WTC11 (cell line): ENCODE data around the gene CCDC182. TPM values are rescaled to one million over a fixed set of nuclear protein-coding genes. Genes with fewer than 3 reads are reported as not detected.

Source experiments
- ATAC-seq: fragments of 200-7000 bp; cut with Tn5 transposase; 2 replicates; pipeline ENCODE4 v1.10.0; 2021; ENCODE audit warnings: mild to moderate bottlenecking, moderate library complexity
- CTCF ChIA-PET: fragments of 300-600 bp; sonication (Branson Sonifier 250); formaldehyde crosslinking; loops from one replicate; lab custom pipeline; 2021; ENCODE audit warnings: antibody characterized with exemption; lab: Charles Lee
- POLR2A ChIA-PET: fragments of 350-600 bp; sonication (Branson Sonifier 250); formaldehyde crosslinking; loops from one replicate; lab custom pipeline; 2021; ENCODE audit warnings: antibody characterized with exemption; lab: Charles Lee
- DNase-seq: peaks from one replicate; pipeline ENCODE4 v3.0.0; 2021; ENCODE audit warnings: low spot score
- H3K27ac Mint-ChIP-seq: 2 replicates; pipeline ENCODE4 v1.8.0; 2021; ENCODE audit warnings: mixed read lengths
- H3K27me3 Mint-ChIP-seq: 2 replicates; pipeline ENCODE4 v1.8.0; 2021; ENCODE audit warnings: low read depth, mild to moderate bottlenecking, moderate library complexity, mixed read lengths
- H3K36me3 Mint-ChIP-seq: 2 replicates; pipeline ENCODE4 v1.8.0; 2021; ENCODE audit warnings: mixed read lengths
- H3K4me1 Mint-ChIP-seq: 2 replicates; pipeline ENCODE4 v1.8.0; 2022; ENCODE audit warnings: mixed read lengths
- H3K4me3 Mint-ChIP-seq: 2 replicates; pipeline ENCODE4 v1.8.0; 2021; ENCODE audit warnings: mild to moderate bottlenecking, moderate library complexity, mixed read lengths
- H3K9me3 Mint-ChIP-seq: 2 replicates; pipeline ENCODE4 v1.8.0; 2021; ENCODE audit warnings: mixed read lengths
- CDX4 ChIP-seq: fragments of 250-450 bp; sonication (Bioruptor Pico); IDR thresholded peaks from 2 replicates; pipeline ENCODE4 v1.9.0; 2021; ENCODE audit warnings: moderate library complexity, mild to moderate bottlenecking, inconsistent platforms, borderline replicate concordance
- CREB1 ChIP-seq: sonication (generic); formaldehyde crosslinking; IDR thresholded peaks from 2 replicates; pipeline ENCODE4 v1.8.0; 2023; ENCODE audit warnings: mild to moderate bottlenecking, missing genetic modification reagents
- E2F1 ChIP-seq: sonication (generic); formaldehyde crosslinking; IDR thresholded peaks from 2 replicates; pipeline ENCODE4 v1.8.0; 2022; ENCODE audit warnings: mild to moderate bottlenecking, missing genetic modification reagents
- E2F5 ChIP-seq: sonication (generic); formaldehyde crosslinking; IDR thresholded peaks from 2 replicates; pipeline ENCODE4 v1.8.1; 2022; ENCODE audit warnings: mild to moderate bottlenecking, moderate library complexity, missing genetic modification reagents
- ERG ChIP-seq: fragments of 250-450 bp; sonication (Bioruptor Pico); IDR thresholded peaks from 2 replicates; pipeline ENCODE4 v1.8.0; 2021; ENCODE audit warnings: mild to moderate bottlenecking
- ESRRA ChIP-seq: sonication (generic); formaldehyde crosslinking; IDR thresholded peaks from 2 replicates; pipeline ENCODE4 v1.8.1; 2022; ENCODE audit warnings: mild to moderate bottlenecking, missing genetic modification reagents, borderline replicate concordance
- HMGA2 ChIP-seq: fragments of 250-450 bp; sonication (Bioruptor Pico); IDR thresholded peaks from 2 replicates; pipeline ENCODE4 v1.4.0; 2021; ENCODE audit warnings: mild to moderate bottlenecking, moderate library complexity
- NFATC4 ChIP-seq: fragments of 250-450 bp; sonication (Bioruptor Pico); IDR thresholded peaks from 2 replicates; pipeline ENCODE4 v1.9.0; 2021; ENCODE audit warnings: mild to moderate bottlenecking
- NFE2L1 ChIP-seq: sonication (generic); formaldehyde crosslinking; IDR thresholded peaks from 2 replicates; pipeline ENCODE4 v1.8.1; 2023; ENCODE audit warnings: missing genetic modification reagents
- NR3C1 ChIP-seq: sonication (generic); formaldehyde crosslinking; conservative IDR thresholded peaks from 2 replicates; pipeline ENCODE4 v1.8.1; 2023; ENCODE audit warnings: low read depth, mild to moderate bottlenecking, missing genetic modification reagents
- PRDM15 ChIP-seq: sonication (generic); formaldehyde crosslinking; IDR thresholded peaks from 2 replicates; pipeline ENCODE4 v1.8.0; 2022; ENCODE audit warnings: missing genetic modification reagents
- SMAD3 ChIP-seq: sonication (generic); formaldehyde crosslinking; IDR thresholded peaks from 2 replicates; pipeline ENCODE4 v1.8.0; 2022; ENCODE audit warnings: missing genetic modification reagents, mild to moderate bottlenecking, borderline replicate concordance
- SMAD4 ChIP-seq: sonication (generic); formaldehyde crosslinking; IDR thresholded peaks from 2 replicates; pipeline ENCODE4 v1.8.0; 2022; ENCODE audit warnings: mild to moderate bottlenecking, missing genetic modification reagents
- ZNF121 ChIP-seq: sonication (generic); formaldehyde crosslinking; IDR thresholded peaks from 2 replicates; pipeline ENCODE4 v1.8.0; 2023; ENCODE audit warnings: missing genetic modification reagents
- ZNF396 ChIP-seq: fragments of 250-450 bp; sonication (Bioruptor Pico); IDR thresholded peaks from 2 replicates; pipeline ENCODE4 v1.8.0; 2021; ENCODE audit warnings: mild to moderate bottlenecking, moderate library complexity, borderline replicate concordance
- ZNF423 ChIP-seq: fragments of 250-450 bp; sonication (Bioruptor Pico); IDR thresholded peaks from 2 replicates; pipeline ENCODE4 v2.1.2; 2022; ENCODE audit warnings: mild to moderate bottlenecking, moderate library complexity
- ZNF532 ChIP-seq: fragments of 250-450 bp; sonication (Bioruptor Pico); IDR thresholded peaks from 2 replicates; pipeline ENCODE4 v1.9.0; 2021; ENCODE audit warnings: mild to moderate bottlenecking, borderline replicate concordance
- total RNA-seq: library from RNA; stranded (reverse); gene quantifications from 3 replicates; pipeline ENCODE4 v1.2.3, GENCODE V29; 2021

Gene CCDC182
- total RNA-seq, 1 experiment from 2014 or later = not detected

GRCh38 chr17:57758654-57759053, 13.6 kb upstream of the CCDC182 start (continued):
- TF ChIP-seq ERG (CRISPR knock-in tag) (no peak), CREB1 (CRISPR knock-in tag) (no peak), ZNF121 (CRISPR knock-in tag) (no peak), E2F5 (CRISPR knock-in tag) (no peak), ZNF423 (CRISPR knock-in tag) (no peak), ESRRA (no peak)

GRCh38 chr17:57757735-57758134, 12.6 kb upstream of the CCDC182 start:
- DNase-seq = no peak
- ChIA-PET POLR2A (no interaction called here), CTCF (interaction anchor here (0.9 to 3.1 kb wide), 3 partner anchors 10 to 25 kb away, joined by 3 to 14 read pairs (median 5); no protein-coding TSS in a partner anchor)
- Mint-ChIP-seq H3K27ac (no peak overlapping the region), H3K27me3 (peaks cover 3% of the 10 kb centered on the region; the same call in 1 of the 2 replicates), H3K36me3 (no peaks in the 10 kb centered on the region), H3K9me3 (no peaks in the 10 kb centered on the region), H3K4me3 (no peak overlapping the region), H3K4me1 (peaks cover 12% of the 10 kb centered on the region)
- TF ChIP-seq NFE2L1 (CRISPR knock-in tag) (no peak), ZNF532 (no peak), SMAD4 (CRISPR knock-in tag) (no peak), ZNF423 (CRISPR knock-in tag) (peak; percentile 54; the same call in 1 of the 2 replicates)
- no peak for ATAC-seq

GRCh38 chr17:57756951-57757350, 11.9 kb upstream of the CCDC182 start:
- no peaks in the 10 kb centered on the region for H3K36me3 Mint-ChIP-seq
- TF ChIP-seq NR3C1 (CRISPR knock-in tag) = no peak
- no peak for TF ChIP-seq PRDM15 (CRISPR knock-in tag)
- no peak for TF ChIP-seq HMGA2
- TF ChIP-seq SMAD3 (CRISPR knock-in tag) = no peak
- TF ChIP-seq NFATC4 (CRISPR knock-in tag) = no peak
- TF ChIP-seq E2F1 (CRISPR knock-in tag) = no peak
- no peak for TF ChIP-seq ZNF396 (CRISPR knock-in tag)
- TF ChIP-seq CDX4 (CRISPR knock-in tag) = no peak
- ATAC-seq (no peak), DNase-seq (no peak)
- CTCF ChIA-PET = interaction anchor here (0.6 to 3.1 kb wide), 4 partner anchors 9 to 26 kb away, joined by 3 to 14 read pairs (median 4); no protein-coding TSS in a partner anchor
- H3K27ac Mint-ChIP-seq = no peak overlapping the region
- no peaks in the 10 kb centered on the region for H3K9me3 Mint-ChIP-seq
- peaks cover 4% of the 10 kb centered on the region for H3K4me1 Mint-ChIP-seq
- H3K4me3 Mint-ChIP-seq = no peak overlapping the region
- H3K27me3 Mint-ChIP-seq = no peaks in the 10 kb centered on the region
- POLR2A ChIA-PET = interaction anchor here (0.7 kb wide), 1 partner anchor 93 kb away, joined by 5 read pairs; the partner anchor contains the start of gene MRPS23
